Stimulated activated CD4-positive, alpha-beta T cell treated with anti-CD3 and anti-CD28 coated beads, TNF-alpha, amount 100 ng/mL, for 24 hours (primary cell): ENCODE measurements around the gene LLCFC1.

Experiments
- DNase-seq, 3 experiments: peaks; one replicate each; pipeline ENCODE4 v3.0.0-alpha.2; 2020; ENCODE audit warnings: low read depth in 3 of 3

Gene LLCFC1

GRCh38 chr7:142939226-142939910 lies at the start of gene LLCFC1:
Gene LLCFC1 (plus strand): TSS chr7:142939484. CDS start chr7:142939622, 138 bp downstream.
- no peak for DNase-seq

GRCh38 chr7:142889816-142890215 lies 49.5 kb upstream of the LLCFC1 start:
- no peak for DNase-seq

- no peak for DNase-seq
Measured at GRCh38 chr7:142890874-142891485, 48.3 kb upstream of the LLCFC1 start.

GRCh38 chr7:142891490-142892082 lies 47.7 kb upstream of the LLCFC1 start:
- DNase-seq = no peak

- DNase-seq = no peak
Measured at GRCh38 chr7:142892951-142893350, 46.3 kb upstream of the LLCFC1 start.

GRCh38 chr7:142894112-142894984 lies 44.9 kb upstream of the LLCFC1 start:
- DNase-seq = no peak

- DNase-seq = no peak
Measured at GRCh38 chr7:142894985-142895593, 44.2 kb upstream of the LLCFC1 start.

GRCh38 chr7:142896151-142896550 lies 43.1 kb upstream of the LLCFC1 start:
- DNase-seq = no peak

GRCh38 chr7:142896741-142897379 lies 42.4 kb upstream of the LLCFC1 start:
- DNase-seq = no peak

GRCh38 chr7:142897691-142898090 lies 41.6 kb upstream of the LLCFC1 start:
- DNase-seq = no peak

GRCh38 chr7:142898377-142899170 lies 40.7 kb upstream of the LLCFC1 start:
- no peak for DNase-seq

- no peak for DNase-seq
Measured at GRCh38 chr7:142899661-142900060, 39.6 kb upstream of the LLCFC1 start.

- DNase-seq = no peak
Measured at GRCh38 chr7:142901426-142902259, 37.6 kb upstream of the LLCFC1 start.

- DNase-seq = no peak
Measured at GRCh38 chr7:142904128-142904527, 35.2 kb upstream of the LLCFC1 start.

- no peak for DNase-seq
Measured at GRCh38 chr7:142905759-142906158, 33.5 kb upstream of the LLCFC1 start.

- DNase-seq = no peak
Measured at GRCh38 chr7:142906643-142907042, 32.6 kb upstream of the LLCFC1 start.

GRCh38 chr7:142908290-142908689 lies 31.0 kb upstream of the LLCFC1 start:
- DNase-seq = no peak

GRCh38 chr7:142908921-142909890 lies 30.1 kb upstream of the LLCFC1 start:
- DNase-seq = no peak
